HG02610 (cell line): ENCODE results near the gene PHETA1.
A peak's percentile ranks its signal among the peaks of the same experiment; 100 is the strongest.
"Not testable (repeated sequence)": the region's sequence is repeated elsewhere in the genome, so short reads cannot be mapped to it uniquely, and the experiment has no call there.

Source experiments
- ATAC-seq: cut with Tn5 transposase; IDR thresholded peaks from one replicate; pipeline ENCODE4 v1.9.1; 2021; ENCODE audit warnings: mild to moderate bottlenecking, moderate library complexity; ENCODE audit not compliant: unreplicated experiment

The PHETA1 gene

DNA sequence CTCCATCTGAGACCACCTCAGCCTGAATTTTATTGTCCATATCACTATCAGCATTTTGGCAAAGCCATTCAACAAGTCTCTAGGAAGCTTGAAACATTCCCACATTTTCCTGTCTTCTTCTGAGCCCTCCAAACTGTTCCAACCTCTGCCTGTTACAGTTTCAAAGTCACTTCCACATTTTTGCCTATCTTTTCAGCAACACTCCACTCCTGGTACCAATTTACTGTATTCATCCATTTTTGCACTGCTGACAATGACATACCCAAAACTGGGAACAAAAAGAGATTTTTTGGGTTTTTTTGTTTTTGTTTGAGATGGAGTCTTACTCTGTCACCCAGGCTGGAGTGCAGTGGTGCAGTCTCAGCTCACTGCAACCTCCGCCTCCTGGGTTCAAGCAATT, 4.3 kb upstream of the PHETA1 start:
- ATAC-seq, result not testable (repeated sequence)

DNA sequence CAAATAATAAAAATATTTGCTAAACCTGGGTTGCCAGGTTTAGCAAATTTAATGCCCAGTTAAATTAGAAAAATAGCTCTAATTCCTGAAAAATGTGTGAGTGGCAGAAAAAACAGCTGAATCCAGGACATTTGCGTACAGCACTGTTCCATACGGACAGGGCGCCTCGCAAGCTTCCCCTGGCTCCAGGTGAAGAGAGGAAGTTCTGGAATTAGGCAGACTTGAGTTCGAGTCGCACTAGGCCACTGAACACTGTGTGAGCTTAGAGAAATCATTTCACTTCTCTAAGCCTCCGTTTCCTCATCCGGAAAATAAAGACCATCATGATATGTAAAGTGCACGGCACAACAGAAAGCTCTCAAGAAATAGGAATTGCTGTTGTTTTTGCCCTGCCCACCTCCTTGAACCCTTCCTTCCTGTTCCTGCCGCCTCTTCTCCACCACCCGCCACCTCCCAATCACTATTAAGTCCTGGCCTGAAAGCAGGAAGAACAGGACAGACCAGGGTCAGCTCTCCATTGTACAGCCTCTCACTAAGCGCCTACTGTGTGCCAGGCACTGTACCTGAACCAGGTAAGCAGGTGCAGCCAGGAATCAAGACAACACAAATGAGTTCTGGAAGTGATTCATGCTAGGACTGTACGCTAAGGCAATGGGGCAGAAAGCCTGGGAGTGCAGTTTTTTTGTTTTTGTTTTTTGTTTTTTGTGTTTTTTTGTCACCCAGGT, 763 bp upstream of the PHETA1 start:
- ATAC-seq, result no peak

DNA sequence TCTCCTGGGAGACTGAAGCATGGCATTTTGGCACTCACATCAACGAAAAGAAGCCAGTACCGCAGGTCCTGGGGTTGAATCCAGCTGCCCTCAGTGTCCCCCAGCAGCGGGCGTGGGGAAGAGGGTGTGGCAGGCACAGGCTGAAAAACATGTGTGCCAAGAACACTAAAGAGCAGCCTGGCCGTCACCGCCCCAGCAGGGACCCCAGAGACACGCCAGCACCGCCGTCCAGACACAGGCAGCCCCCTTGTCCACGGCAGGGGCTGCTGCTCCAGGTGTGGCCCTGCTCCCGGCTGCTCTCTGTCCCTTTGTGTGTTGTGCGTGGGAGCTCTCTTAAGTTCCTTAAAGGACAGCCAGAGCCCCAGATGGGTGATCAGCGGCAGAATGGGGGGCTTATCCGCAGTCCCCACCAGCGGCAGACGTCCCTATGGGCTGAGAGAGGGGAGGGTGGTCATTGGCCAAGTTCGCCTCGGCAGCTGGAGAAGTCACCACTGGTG, 556 bp downstream of the PHETA1 start:
- peak; percentile 9 for ATAC-seq

DNA sequence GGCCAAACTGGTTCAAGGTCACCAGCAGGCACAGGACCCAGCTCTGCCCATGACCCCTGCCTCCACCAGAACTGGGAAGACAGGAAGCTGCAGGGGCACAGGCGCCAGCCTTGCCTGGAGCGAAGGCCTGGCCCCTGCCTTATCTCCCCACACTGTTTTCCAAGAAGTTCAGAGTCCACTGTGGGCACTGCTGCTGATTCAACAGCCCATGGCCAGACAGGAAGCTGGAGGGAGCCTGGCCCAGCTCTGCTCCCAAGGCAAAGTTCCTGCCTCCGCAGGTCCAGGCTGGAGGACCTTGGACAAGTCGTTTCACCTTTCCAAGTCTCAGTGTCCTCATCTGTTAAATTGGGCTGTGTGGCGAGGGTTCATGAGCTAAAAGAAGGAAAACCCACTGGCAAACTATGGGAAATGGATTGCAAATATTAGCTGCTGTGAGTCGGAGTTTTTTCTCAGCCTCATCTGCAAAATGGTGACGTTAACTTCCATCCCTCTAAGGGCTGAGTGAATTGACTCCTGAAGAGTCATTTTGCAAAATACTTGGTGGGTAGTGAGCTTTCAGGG, 1.2 kb downstream of the PHETA1 start:
- no peak for ATAC-seq

- ATAC-seq, result no peak
These were observed 2.3 kb downstream of the PHETA1 start for GRCh38 chr12:111366583-111366982.

- no peak for ATAC-seq
These were observed 2.8 kb downstream of the PHETA1 start for GRCh38 chr12:111366075-111366474.

GRCh38 chr12:111363578-111363977, 5.3 kb downstream of the PHETA1 start:
- ATAC-seq, result no peak

DNA sequence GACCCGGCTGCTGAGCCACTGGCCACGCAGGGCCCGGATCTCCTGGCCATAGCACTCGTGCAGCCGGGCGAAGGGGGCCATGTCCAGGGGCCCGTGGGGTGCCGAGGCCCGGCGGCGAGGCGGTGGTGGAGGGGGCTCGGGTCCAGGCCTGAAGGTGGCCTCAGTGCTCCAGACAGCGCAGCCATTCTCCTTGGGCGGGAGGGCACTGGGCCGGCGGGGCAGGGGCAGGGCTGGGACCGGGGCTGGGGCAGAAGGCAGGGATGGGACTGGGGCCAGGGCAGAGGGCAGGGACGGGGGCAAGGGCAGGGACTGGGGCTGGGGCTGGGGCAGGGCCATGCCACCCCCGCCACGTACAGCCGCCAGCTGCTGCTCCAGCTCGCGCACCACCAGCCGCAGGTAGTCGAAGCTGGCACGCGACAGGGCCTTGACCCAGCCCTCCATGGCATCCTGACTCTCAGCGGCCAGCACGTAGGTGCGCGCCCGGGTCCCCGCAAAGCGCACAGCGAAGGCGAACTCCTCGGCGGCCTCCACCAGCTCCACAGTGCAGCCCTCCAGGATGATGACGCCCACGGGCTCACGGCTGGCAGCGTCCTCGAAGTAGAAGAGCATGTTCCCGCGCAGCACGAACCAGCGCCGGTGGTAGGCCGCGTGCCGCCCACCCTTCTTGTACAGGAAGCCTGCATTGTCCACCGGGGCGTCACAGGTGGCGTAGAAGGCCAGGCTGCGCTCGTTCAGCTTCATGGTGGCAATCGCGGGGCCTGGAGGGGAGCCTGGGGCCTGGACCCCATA, 6.0 kb downstream of the PHETA1 start:
- no peak for ATAC-seq

DNA sequence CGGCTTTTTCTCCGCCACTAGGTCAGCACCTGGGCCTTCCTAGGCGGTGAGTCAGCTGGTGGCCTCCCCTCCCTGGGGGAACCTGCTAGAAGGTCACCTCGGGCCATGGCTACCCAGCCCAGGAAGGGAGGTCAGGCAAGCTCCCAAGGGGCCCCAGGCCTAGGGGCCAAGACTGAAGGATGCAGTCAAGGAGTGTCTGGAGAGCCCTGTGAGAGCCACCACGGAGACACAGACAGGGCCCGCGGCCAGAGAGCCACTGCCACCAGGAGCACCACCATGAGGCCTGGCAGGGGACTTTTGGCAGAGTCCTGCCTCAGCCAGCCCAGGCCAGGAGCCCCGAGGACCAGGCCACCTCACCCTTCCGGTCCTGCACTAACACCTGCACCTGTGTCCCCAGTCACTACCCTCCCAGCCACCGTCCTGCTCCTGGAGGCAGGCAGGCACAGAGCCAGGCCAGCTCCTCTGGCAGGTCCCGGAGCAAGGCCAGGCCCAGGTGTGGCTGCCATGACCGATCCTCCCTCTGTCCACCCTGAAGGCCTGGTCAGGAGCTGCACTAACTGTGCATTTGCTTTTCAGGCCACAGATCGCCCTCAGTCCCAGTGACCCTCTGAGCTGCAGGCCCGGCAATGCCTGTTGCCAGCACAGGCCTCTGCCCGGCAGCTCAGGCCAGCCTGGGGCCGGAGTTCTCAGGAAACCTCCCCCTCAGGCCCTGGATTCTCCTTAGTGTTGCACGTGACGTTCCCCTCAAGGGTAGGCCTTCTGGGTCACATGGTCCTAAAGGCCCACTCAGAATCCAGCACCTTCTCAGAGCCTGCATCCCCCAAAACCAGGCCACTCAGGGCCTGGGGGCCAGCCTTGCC, 6.9 kb downstream of the PHETA1 start:
- no peak for ATAC-seq

DNA sequence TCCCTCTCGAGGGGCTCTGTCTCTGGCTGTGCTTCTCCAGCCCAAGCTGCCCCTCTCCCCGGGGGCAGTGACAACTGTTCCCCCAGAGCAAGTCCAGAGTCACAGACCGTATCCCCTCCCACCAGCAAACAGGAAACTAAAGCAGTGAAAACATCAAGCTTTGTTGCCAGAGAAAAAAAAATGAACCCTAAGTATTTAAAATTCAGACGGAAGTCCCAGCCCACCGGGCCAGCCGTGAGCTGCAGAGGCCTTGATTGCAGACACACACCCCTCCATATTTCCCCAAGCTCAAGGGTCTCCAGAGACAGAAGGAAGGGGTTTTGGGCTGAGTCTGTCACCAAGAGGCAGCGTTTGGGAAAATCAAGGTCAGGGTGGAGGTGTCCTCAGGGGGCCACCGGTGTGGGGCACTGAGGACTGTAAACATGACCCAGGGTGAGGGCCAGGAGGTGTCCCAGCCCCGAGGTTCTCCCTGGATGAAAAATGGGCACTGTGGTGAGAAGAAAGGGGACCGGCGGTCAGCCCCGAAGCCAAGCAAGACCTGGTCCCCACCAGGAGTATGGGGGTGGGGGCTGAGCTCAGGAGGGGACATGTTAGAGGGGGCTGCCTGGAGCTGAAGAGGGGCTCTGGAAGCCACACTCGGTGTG, 7.7 kb downstream of the PHETA1 start:
- no peak for ATAC-seq

GRCh38 chr12:111360325-111360930, 8.5 kb downstream of the PHETA1 start:
- no peak for ATAC-seq

DNA sequence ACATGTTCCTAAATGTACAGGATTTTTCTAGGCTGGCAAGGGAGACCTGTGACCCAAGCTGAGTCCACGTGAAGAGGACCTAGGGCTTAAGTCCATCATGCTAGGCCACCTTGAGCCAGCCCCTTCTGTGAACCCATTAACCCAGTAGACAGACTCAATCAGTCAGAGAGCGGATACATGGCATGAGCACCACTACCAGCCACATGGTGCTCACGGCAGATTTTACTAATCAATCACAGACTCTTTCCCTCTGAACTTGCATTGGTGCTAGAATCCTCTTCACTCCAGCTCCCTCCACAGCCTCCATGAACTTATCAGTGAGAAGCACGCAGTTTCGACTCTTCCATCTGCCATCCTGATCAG, 9.0 kb downstream of the PHETA1 start:
- no peak for ATAC-seq

- ATAC-seq, result no peak
These were observed 9.5 kb downstream of the PHETA1 start for GRCh38 chr12:111359231-111359913.

DNA sequence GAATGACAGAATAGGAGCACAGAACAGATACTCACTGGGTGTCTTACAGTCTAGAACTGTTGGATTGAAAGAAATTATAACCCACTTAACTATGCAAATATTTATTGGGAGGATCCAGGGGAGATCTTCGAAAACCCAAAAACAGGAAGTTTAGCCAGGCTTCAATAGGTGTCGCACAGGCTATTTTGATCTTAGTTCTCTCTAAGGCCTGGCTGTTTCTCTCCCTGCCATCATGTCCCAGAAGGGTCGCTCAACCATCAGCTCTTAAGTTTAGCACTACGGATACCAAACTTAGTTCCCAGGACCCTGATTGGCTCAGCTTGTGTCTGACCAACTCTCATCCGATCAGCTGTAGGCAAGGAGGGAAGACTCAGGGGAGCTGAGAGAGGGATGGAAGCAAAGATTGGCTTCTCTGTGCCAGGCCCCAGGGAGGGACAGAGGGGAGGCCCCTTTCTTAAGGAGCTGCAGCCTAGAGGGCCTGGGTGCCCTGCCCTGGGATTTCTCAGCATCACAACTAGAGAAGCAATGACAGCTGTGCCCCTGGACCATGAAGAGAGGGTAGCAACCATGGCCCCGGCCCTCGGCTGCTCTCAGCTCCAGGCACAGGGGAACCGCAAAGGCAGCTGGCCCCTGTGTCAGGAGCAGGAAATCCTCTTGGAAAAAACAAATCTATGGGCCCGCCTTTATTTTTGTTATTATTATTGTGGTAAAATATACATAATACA, 13.5 kb downstream of the PHETA1 start:
- ATAC-seq, result no peak

DNA sequence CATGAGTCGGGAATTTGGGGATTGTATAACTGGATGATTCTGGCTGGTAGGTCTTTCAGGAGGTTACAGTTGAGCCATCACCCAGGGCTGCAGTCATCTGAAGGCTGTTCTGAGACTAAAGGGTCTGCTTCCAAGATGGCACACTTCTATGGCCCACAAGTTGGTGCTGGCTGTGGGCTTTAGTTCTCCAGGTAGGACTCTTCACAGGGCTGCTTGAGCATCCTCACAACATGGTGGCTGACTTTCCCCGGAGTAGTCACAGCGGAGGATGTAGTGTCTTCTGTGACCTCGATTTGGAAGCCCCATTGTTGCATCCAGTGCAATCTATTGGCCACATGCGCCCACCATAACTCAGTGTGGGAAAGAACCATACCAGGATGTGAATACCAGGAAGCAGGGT, 14.4 kb downstream of the PHETA1 start:
- ATAC-seq, result no peak

DNA sequence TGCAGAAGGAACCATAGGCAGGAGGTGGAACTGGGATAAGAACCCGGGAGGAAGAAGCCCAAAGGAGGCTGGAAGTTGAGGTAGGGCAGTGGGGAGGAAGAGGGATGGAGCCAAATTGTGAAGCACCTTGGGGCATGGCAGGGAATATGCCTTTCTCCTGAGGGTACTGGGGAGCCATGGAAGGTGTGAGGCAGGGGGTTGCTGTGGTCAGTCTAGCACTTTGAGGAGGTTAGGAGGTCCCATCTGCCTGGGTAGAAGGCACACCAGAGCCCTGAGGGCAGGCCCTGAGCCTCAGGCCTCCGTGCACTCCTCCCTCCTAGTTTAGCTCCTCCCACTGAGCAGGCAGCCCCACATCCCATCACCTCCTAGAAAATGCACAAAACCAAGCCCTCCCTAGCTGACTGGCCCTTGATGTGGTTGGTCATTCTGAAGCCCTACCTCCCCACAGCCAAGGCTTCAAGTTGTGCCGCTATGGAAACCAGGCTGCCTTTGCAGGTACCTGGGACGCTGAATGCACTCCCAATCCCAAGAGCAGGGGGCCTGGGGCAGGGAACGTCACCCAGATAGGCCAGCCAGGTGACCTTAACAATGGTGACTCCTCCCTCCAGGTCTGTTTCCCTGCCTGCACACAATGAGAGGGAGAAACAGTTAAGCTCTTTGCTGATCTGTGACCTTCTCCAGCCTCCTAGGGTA, 15.1 kb downstream of the PHETA1 start:
- ATAC-seq, result no peak

- ATAC-seq, result no peak
These were observed 15.9 kb downstream of the PHETA1 start for GRCh38 chr12:111353026-111353425.

DNA sequence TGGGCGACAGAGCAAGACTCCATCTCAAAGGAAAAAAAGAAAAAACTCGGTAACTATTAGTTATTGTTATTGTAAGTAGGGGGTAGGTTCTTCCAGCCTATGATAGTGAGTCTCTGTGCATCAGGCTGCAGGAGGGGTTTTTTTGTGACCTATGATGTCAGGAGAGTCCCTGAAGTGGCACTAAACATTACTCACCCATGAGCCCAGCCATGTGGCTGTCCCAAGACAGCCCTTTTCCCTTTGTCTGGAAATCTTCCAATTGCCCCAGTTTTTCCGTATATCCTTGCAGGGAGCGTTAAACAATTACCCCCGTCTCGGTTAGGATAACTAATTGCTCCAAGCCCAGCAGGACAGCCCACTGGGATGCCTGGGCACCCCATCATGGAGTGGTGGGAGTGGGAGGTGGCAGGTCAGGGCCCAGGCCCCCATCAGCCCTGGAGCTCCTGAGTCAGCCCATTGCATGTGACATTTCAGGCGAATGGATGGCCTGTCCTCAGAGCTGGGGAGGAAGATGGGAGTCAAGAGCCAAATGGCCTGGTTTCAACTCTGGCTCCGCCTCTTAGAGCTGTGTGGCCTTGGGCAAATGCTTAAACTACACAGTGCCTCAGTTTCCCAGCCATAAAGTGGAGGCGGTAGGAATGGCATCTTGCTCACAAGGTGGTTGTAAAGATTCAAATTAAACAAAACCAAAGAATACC, 16.4 kb downstream of the PHETA1 start:
- ATAC-seq, result no peak
